HG03039 (cell line): Measurements from ENCODE around the gene SHKBP1.
"Not testable (repeated sequence)": the region's sequence is repeated elsewhere in the genome, so short reads cannot be mapped to it uniquely, and the experiment has no call there.

Source experiments
- ATAC-seq: cut with Tn5 transposase; IDR thresholded peaks from one replicate; pipeline ENCODE4 v1.9.1; 2021; ENCODE audit warnings: mild to moderate bottlenecking, moderate library complexity; ENCODE audit not compliant: unreplicated experiment

Gene SHKBP1

GRCh38 chr19:40612831-40613689 is 36.4 kb downstream of the SHKBP1 start:
- ATAC-seq: no peak

- peak; percentile 36 for ATAC-seq
These were observed 37.3 kb downstream of the SHKBP1 start for GRCh38 chr19:40613690-40614621.

- ATAC-seq: no peak
These were observed 38.1 kb downstream of the SHKBP1 start for GRCh38 chr19:40614622-40615411.

- no peak for ATAC-seq
These were observed 39.5 kb downstream of the SHKBP1 start for GRCh38 chr19:40616178-40616577.

GRCh38 chr19:40616941-40617340 is 40.3 kb downstream of the SHKBP1 start:
- ATAC-seq: no peak

GRCh38 chr19:40617961-40618360 is 41.3 kb downstream of the SHKBP1 start:
- no peak for ATAC-seq

- no peak for ATAC-seq
These were observed 42.9 kb downstream of the SHKBP1 start for GRCh38 chr19:40619333-40620160.

- no peak for ATAC-seq
These were observed 43.5 kb downstream of the SHKBP1 start for GRCh38 chr19:40620161-40620485.

GRCh38 chr19:40621283-40621682 is 44.6 kb downstream of the SHKBP1 start:
- ATAC-seq: no peak

- no peak for ATAC-seq
These were observed 45.5 kb downstream of the SHKBP1 start for GRCh38 chr19:40621966-40622772.

- no peak for ATAC-seq
These were observed 46.1 kb downstream of the SHKBP1 start for GRCh38 chr19:40622773-40623075.

- ATAC-seq: no peak
These were observed 47.0 kb downstream of the SHKBP1 start for GRCh38 chr19:40623403-40624251.

- not testable (repeated sequence) for ATAC-seq
These were observed 47.9 kb downstream of the SHKBP1 start for GRCh38 chr19:40624369-40625153.

- ATAC-seq: no peak
These were observed 48.9 kb downstream of the SHKBP1 start for GRCh38 chr19:40625406-40626120.

GRCh38 chr19:40626918-40627317 is 50.2 kb downstream of the SHKBP1 start:
- no peak for ATAC-seq

GRCh38 chr19:40627486-40628279 is 51.0 kb downstream of the SHKBP1 start:
- no peak for ATAC-seq
